Measurements from ENCODE around the gene LDLRAD1.
"Not testable (repeated sequence)": the region's sequence is repeated elsewhere in the genome, so short reads cannot be mapped to it uniquely, and the experiment has no call there.

The LDLRAD1 gene

DNA sequence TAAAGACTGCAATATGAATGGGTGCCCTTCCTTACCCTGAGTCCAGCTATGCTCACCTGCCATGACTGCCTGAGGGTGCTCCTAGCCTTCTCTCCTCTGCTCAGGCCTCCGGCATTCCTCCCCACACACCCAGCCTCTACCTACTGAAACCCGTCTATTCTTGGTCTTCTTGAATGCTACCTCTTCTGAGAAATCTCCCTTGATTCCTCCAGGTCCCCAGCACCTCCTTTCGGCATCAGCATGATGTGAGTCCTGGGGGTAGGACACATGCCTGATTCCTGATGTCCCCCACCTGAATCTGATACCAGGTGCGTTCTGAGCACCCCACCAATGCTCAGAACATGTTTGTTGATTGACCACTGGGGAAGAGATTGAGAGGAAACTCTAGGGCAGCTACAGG lies 8.6 kb downstream of the LDLRAD1 start:
- no peak overlapping the region for H3K27ac Mint-ChIP-seq

DNA sequence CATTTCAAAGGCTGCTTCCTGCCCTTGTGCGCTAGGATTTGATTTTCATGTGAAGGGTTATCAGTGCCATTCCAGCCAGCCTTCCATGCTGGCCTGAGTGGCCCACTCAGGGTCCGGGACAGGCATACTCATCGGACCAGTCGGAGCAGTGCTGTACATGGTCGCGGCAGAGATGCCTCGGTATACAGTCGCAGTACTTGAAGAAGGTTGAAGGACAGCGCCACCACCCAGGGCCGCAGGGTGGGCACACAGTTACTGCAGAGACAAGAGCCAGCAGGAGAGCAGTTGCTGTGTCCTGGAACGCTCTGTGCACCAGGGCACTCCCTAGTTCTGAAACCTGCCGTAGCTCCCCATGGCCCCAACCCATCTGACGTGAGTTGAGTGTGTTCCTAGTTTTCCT lies 9.1 kb downstream of the LDLRAD1 start:
- H3K27me3 Mint-ChIP-seq: peaks cover 47% of the 10 kb centered on the region
- H3K27ac Mint-ChIP-seq: no peak overlapping the region
- H3K4me1 Mint-ChIP-seq: no peaks in the 10 kb centered on the region
- H3K36me3 Mint-ChIP-seq: no peaks in the 10 kb centered on the region
- H3K9me3 Mint-ChIP-seq: no peaks in the 10 kb centered on the region
- no peak overlapping the region for H3K4me3 Mint-ChIP-seq
- ATAC-seq: no peak

More for the DNA sequence above, 8.6 kb downstream of the LDLRAD1 start:
- no peak for ATAC-seq
- H3K4me1 Mint-ChIP-seq: no peaks in the 10 kb centered on the region
- peaks cover 50% of the 10 kb centered on the region for H3K27me3 Mint-ChIP-seq
- H3K9me3 Mint-ChIP-seq: no peaks in the 10 kb centered on the region
- H3K36me3 Mint-ChIP-seq: no peaks in the 10 kb centered on the region
- H3K4me3 Mint-ChIP-seq: no peak overlapping the region

DNA sequence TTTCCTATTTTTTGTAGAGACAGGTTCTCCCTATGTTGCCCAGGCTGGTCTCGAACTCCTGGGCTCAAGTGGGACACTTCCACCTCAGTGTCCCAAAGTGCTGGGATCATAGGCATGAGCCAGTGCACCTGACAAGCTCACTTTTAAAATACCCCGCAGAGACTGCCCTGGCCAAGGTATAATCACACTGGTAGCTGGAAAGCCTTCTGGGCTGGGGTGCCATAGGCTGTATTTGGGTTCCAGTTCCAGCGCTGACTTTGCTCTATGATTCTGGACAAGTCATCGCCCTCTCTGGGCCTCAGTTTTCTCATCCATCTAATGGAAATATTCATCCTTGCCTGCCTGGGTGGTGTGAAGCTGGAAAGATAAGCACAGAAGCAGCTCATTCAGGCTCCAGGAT lies 10.4 kb downstream of the LDLRAD1 start:
- H3K27me3 Mint-ChIP-seq: peaks cover 38% of the 10 kb centered on the region
- no peak overlapping the region for H3K4me3 Mint-ChIP-seq
- H3K27ac Mint-ChIP-seq: no peak overlapping the region
- H3K9me3 Mint-ChIP-seq: no peaks in the 10 kb centered on the region
- H3K4me1 Mint-ChIP-seq: no peaks in the 10 kb centered on the region
- ATAC-seq: no peak
- no peaks in the 10 kb centered on the region for H3K36me3 Mint-ChIP-seq

DNA sequence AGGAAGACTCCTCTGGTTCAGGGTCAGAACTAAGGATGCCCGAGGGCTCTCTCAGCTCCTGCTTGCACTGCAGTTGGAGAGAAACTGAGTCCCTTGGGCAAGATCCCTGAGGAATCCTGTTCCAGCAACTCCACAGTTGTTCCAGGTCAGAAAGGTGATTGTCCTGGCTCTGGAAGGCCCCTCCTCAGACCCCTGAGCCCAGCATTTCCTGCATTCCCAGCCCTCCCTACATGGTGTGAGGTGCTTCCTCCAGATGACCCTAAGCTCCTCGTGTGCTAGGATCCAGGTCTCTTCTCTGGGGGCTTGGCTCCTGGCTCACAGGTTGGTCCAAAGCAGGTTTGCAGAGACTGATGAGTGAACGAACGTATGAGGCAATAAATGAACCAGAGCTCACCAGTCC lies 11.5 kb downstream of the LDLRAD1 start:
- H3K36me3 Mint-ChIP-seq: no peaks in the 10 kb centered on the region

DNA sequence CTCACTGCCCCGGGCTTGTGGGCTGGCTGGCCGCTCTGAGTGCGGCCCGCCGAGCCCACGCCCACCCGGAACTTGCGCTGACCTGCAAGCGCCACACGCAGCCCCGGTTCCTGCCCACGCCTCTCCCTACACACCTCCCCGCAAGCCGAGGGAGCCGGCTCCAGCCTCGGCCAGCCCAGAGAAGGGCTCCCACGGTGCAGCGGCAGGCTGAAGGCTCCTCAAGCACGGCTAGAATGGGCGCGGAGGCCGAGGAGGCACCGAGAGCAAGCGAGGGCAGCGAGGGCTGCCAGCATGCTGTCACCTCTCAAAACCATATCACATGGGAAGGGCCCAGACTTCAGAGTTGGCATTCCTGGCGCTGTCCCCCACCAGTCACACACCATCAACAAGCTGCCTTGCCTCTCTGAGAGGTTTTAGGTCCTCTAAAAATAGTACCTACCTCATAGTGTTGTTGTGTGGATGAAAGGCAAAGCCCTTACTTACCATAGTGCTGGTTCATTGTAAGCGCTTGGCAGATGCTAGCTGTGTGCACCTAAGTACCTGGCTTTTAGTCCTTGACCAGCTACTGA lies 13.4 kb downstream of the LDLRAD1 start:
- no peak for ATAC-seq
- H3K4me1 Mint-ChIP-seq: no peaks in the 10 kb centered on the region
- no peaks in the 10 kb centered on the region for H3K36me3 Mint-ChIP-seq
- no peaks in the 10 kb centered on the region for H3K9me3 Mint-ChIP-seq
- no peak overlapping the region for H3K27ac Mint-ChIP-seq
- H3K4me3 Mint-ChIP-seq: no peak overlapping the region
- peaks cover 12% of the 10 kb centered on the region for H3K27me3 Mint-ChIP-seq

More for the DNA sequence above, 11.5 kb downstream of the LDLRAD1 start:
- no peak for ATAC-seq
- peaks cover 31% of the 10 kb centered on the region for H3K27me3 Mint-ChIP-seq
- H3K9me3 Mint-ChIP-seq: no peaks in the 10 kb centered on the region
- H3K4me3 Mint-ChIP-seq: no peak overlapping the region
- H3K27ac Mint-ChIP-seq: no peak overlapping the region
- no peaks in the 10 kb centered on the region for H3K4me1 Mint-ChIP-seq

DNA sequence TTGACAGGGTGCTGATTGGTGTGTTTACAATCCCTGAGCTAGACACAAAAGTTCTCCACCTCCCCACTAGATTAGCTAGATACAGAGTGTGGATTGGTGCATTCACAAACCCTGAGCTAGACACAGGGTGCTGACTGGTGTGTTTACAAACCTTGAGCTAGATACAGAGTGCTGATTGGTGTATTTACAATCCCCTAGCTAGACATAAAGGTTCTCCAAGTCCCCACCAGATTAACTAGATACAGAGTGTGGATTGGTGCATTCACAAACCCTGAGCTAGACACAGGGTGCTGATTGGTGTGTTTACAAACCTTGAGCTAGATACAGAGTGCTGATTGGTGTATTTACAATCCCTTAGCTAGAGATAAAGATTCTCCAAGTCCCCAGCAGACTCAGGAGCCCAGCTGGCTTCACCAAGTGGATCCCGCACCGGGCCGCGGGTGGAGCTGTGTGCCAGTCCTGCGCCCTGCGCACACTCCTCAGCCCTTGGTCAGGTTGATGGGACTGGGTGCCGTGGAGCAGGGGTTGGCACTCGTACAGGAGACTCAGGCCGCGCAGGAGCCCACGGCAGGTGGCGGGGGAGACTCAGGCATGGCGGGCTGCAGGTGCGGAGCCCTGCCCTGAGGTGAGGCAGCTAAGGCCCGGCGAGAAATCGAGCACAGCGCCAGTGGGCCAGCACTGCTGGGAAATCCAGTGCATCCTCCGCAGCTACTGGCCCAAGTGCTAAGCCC lies 14.1 kb downstream of the LDLRAD1 start:
- not testable (repeated sequence) for H3K4me1 Mint-ChIP-seq, H3K36me3 Mint-ChIP-seq, ATAC-seq, H3K27me3 Mint-ChIP-seq, H3K4me3 Mint-ChIP-seq, H3K9me3 Mint-ChIP-seq, H3K27ac Mint-ChIP-seq

DNA sequence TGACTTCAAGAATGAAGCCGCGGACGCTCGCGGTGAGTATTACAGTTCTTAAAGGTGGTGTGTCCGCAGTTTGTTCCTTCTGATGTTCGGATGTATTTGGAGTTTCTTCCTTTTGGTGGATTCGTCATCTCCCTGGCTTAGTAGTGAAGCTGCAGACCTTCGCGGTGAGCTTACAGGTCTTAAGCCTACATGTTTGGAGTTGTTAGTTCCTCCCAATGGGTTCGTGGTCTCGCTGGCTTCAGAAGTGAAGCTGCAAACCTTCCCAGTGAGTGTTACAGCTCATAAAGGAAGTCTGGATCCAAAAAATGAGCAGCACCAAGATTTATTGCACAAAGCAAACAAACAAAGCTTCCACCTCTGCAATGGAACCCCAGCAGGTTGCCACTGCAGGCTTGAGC lies 14.7 kb downstream of the LDLRAD1 start:
- no peaks in the 10 kb centered on the region for H3K27me3 Mint-ChIP-seq
- no peak for ATAC-seq
- H3K9me3 Mint-ChIP-seq: no peaks in the 10 kb centered on the region
- no peak overlapping the region for H3K4me3 Mint-ChIP-seq
- no peaks in the 10 kb centered on the region for H3K4me1 Mint-ChIP-seq
- no peak overlapping the region for H3K27ac Mint-ChIP-seq
- no peaks in the 10 kb centered on the region for H3K36me3 Mint-ChIP-seq

DNA sequence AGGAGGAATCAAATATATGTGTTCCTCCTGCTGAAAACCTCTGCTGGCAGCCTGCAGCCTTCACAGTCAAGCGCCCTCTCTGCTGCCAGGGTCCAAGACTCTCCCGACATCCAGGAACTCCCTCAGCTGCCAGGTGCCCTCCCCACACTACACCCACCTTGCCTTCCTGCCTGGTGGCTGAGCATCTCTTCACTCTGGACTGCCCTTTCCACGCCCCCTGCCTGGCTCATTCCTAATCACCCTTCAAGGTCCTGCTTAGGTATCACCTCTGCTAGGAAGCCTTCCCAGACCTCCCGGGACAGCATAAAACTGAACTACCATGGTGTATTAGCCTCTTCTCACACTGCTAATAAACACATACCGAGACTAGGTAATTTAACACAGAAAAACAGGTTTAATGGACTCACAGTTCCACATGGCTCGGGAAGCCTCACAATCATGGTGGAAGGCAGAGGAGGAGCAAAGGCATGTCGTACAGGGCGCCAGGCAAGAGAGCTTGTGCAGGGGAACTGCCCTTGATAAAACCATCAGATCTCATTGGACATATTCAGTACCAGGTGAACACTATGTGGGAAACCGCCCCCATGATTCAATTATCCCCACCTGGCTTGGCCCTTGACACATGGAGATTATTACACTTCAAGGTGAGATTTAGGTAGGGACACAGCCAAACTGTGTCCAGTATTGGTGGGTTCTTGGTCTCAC lies 15.3 kb downstream of the LDLRAD1 start:
- peaks cover under 1% of the 10 kb centered on the region for H3K9me3 Mint-ChIP-seq
- no peaks in the 10 kb centered on the region for H3K36me3 Mint-ChIP-seq
- no peaks in the 10 kb centered on the region for H3K27me3 Mint-ChIP-seq
- H3K27ac Mint-ChIP-seq: no peak overlapping the region
- ATAC-seq: no peak
- no peaks in the 10 kb centered on the region for H3K4me1 Mint-ChIP-seq
- no peak overlapping the region for H3K4me3 Mint-ChIP-seq

DNA sequence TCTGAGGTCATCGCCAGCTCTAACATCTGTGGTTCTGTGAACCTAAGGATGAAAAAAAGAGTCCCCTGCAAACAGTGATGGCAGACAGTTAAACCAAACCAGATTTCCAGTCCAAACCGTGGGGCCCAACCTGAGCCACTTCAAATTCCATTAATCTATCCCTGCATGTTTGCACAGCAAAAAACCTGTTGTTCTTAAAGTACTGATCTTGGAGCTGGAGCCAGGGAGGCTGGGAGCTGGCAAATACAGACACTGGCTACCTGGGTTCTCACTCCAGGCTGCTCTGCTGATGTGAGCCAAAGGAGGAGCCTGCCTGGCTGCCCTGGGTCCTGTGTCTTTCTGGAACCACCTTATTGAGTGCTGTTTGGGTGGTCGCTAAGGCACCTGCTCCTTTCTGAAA lies 16.4 kb downstream of the LDLRAD1 start:
- no peak overlapping the region for H3K4me3 Mint-ChIP-seq
- peaks cover 2% of the 10 kb centered on the region for H3K9me3 Mint-ChIP-seq
- H3K27me3 Mint-ChIP-seq: no peaks in the 10 kb centered on the region
- no peaks in the 10 kb centered on the region for H3K36me3 Mint-ChIP-seq
- no peak for ATAC-seq
- H3K4me1 Mint-ChIP-seq: no peaks in the 10 kb centered on the region
- H3K27ac Mint-ChIP-seq: no peak overlapping the region

DNA sequence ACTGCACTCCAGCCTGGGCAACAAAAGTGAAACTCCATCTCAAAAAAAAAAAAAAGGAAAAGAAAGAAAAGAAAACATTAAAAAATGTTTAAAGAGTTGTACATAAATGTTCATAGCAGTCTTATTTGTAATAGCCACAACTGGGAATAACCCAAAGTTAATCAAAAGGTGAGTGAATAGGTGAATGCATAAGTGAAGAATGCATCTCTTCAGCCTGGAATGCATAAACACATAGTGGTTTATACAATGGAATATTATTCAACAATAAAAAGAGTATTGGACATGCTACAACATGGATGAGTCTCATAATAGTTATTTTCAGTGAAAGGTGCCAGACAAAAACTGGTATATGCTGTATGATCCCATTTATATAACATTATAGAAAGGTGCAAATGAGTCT lies 18.1 kb downstream of the LDLRAD1 start:
- Mint-ChIP-seq H3K4me1 (no peaks in the 10 kb centered on the region), H3K36me3 (no peaks in the 10 kb centered on the region), H3K27me3 (no peaks in the 10 kb centered on the region), H3K27ac (no peak overlapping the region), H3K4me3 (no peak overlapping the region), H3K9me3 (peaks cover 2% of the 10 kb centered on the region)
- ATAC-seq: no peak

DNA sequence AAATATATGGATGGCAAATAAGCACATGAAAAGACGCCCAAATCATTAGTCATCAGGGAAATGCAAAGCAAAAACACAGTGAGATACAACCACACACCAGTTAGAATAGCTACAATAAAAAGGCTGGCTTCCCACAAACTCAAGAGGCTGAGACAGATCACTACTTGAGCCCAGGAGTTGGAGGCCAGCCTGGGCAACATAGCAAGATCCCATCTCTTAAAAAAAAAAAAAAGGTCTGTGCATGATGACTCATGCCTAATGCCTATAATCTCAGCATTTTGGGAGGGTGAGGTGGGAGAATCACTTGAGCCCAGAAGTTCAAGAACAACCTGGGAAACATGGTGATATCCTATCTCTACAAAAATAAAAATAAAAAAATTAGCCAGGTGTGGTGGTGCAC lies 19.8 kb downstream of the LDLRAD1 start:
- H3K27me3 Mint-ChIP-seq: no peaks in the 10 kb centered on the region
- no peak for ATAC-seq
- no peak overlapping the region for H3K4me3 Mint-ChIP-seq
- peaks cover 2% of the 10 kb centered on the region for H3K9me3 Mint-ChIP-seq
- no peaks in the 10 kb centered on the region for H3K36me3 Mint-ChIP-seq
- H3K4me1 Mint-ChIP-seq: no peaks in the 10 kb centered on the region
- H3K27ac Mint-ChIP-seq: no peak overlapping the region

DNA sequence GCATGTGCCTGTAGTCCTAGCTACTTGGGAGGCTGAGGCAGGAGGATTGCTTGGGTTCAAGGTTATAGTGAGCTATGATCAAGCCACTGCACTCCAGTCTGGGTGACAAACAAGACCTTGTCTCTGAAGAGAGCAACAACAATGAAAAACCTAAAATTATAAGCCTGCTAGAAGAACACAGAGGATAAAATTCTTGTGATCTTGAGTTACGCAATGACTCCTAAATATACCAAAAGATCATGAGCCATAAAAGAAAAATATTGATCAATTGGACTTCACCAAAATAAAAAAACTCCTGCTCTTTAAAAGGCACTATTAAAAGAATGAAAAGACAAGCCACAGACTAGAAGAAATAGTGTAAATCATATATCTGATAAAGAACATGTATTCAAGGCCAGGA lies 22.3 kb downstream of the LDLRAD1 start:
- ATAC-seq: no peak
- no peaks in the 10 kb centered on the region for H3K4me1 Mint-ChIP-seq
- no peak overlapping the region for H3K27ac Mint-ChIP-seq
- peaks cover 2% of the 10 kb centered on the region for H3K9me3 Mint-ChIP-seq
- no peaks in the 10 kb centered on the region for H3K27me3 Mint-ChIP-seq
- H3K4me3 Mint-ChIP-seq: no peak overlapping the region
- H3K36me3 Mint-ChIP-seq: no peaks in the 10 kb centered on the region

DNA sequence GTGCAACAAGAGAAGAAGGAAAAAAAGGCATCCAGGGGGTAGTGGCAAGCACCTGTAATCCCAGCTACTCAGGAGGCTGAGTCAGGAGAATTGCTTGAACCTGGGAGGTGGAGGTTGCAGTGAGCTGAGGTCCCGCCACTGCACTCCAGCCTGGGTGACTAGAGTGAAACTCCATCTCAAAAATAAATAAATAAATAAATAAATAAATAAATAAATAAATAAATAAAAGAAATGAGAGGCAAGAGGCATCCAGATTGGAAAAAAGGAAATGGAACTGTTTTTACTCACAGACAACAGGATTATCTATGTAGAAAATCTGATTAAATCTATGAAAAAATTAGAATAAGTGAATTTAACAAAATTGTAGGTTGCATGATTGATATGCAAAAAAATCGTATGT lies 23.5 kb downstream of the LDLRAD1 start:
- not testable (repeated sequence) for H3K9me3 Mint-ChIP-seq, H3K27ac Mint-ChIP-seq, ATAC-seq, H3K4me1 Mint-ChIP-seq, H3K27me3 Mint-ChIP-seq, H3K36me3 Mint-ChIP-seq, H3K4me3 Mint-ChIP-seq

DNA sequence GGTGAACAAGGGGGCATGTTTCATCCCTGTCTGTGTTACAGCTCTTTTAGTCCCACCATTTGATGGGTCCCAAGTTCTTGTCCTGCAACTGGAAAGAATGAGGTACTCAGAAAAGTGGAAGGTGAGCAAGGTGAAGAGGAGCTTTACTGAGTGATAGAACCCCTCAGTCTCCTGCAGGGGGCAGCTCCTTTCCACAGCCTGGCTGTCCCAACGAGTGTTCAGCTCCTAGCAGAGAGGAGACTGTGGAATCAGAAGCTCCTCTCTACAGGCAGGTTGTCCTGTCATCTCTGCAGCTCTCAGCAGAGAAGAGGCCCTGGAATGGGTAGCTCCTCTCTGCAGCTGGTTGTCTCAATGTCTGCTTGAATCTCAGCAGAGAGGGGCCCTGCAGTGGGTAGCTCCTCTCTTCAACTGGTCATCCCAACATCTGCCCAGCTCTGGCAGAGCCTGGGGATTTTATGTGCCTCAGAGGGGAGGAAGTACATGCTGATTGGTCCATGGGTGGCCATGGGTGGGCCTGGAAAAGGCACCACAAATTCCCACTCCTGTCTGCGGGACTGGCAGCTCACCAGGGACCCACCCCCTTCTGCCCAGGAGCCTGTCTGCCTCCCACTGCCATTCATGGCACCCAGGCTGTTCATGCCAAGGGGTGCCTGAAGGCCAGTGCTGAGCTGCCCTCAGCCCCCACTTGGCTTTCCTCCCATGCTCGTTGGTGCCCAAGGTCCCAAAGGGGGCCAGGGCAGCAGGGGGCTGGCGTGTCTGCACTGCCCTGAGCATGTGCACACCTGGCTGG lies 25.7 kb downstream of the LDLRAD1 start:
- no peak for ATAC-seq
- Mint-ChIP-seq H3K27me3 (no peaks in the 10 kb centered on the region), H3K27ac (no peak overlapping the region), H3K4me3 (no peak overlapping the region), H3K4me1 (no peaks in the 10 kb centered on the region), H3K9me3 (no peaks in the 10 kb centered on the region), H3K36me3 (no peaks in the 10 kb centered on the region)

DNA sequence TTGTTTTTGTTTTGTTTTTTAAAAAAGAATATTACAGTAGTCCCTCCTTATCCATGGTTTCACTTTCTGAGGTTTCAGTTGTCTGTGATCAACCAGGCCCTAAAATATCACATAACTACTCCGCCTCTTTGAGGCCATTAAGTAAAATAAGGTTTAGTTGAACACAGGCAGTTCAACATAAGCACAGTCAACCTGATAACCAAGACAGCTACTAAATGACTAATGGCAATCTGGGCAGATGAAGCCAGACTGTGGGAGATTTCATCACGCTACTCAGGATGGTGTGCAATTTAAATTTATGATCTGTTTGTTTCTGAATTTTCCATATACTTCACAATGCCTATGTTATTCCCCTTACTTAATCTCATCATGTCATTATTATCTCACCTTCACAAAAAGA lies 30.1 kb downstream of the LDLRAD1 start:
- Mint-ChIP-seq H3K27me3 (no peaks in the 10 kb centered on the region), H3K27ac (no peak overlapping the region), H3K4me1 (no peaks in the 10 kb centered on the region), H3K36me3 (no peaks in the 10 kb centered on the region), H3K4me3 (no peak overlapping the region), H3K9me3 (peaks cover 4% of the 10 kb centered on the region)
- ATAC-seq: no peak

Data from stimulated activated memory B cell treated with anti-CD40 and anti-IgM and Interleukin-4, amounts not matched to agents 10 μg/mL and 1 μg/mL and 100 μg/mL, for 72 hours (primary cell).